ENCODE data around the gene KRABD2.
A peak's percentile ranks its signal among the peaks of the same experiment; 100 is the strongest.
"Not testable (repeated sequence)": the region's sequence is repeated elsewhere in the genome, so short reads cannot be mapped to it uniquely, and the experiment has no call there.

Gene KRABD2

DNA sequence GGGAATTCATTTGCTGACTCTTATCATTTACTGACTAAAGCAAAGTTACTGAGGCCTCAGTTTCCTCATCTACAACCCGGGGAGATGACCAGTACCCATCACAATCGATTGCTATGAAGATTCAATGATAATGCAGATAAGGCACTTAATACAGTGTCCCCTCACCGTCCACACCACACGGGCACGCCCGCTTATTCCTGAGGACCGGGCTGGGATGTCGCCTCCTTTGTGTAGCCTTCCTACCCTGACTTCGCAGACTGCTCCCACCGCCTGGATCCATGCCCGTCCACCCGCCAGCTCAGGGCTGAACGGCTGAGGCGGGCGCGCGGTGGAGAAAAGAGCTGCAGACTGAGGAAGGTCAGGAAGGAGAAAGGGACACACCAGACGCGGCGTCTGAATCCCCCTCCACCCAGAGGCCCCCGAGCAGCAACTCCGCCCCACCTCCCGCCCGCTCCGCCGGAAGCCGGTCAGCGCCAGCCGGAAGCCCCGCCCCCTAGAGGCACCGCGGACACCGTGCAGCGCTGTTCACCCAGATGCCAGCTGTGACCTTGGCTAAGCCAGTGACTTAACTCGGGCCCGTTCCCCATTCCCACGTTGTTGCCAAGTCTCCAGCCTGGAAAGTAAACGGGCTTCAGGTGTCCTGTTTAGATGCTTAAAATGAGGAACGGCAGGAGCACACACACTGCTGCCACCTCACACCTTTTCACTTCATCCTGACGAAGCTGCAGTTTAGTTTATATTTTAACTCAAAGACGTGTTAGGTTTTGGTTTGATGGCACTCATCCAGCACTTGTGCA lies at the start of gene KRABD2:
Gene KRABD2 (minus strand): TSS at position 434 of the 797 bp plus-strand sequence.
- DNase-seq (ENCODE audit: low read depth): peak; percentile 87

DNA sequence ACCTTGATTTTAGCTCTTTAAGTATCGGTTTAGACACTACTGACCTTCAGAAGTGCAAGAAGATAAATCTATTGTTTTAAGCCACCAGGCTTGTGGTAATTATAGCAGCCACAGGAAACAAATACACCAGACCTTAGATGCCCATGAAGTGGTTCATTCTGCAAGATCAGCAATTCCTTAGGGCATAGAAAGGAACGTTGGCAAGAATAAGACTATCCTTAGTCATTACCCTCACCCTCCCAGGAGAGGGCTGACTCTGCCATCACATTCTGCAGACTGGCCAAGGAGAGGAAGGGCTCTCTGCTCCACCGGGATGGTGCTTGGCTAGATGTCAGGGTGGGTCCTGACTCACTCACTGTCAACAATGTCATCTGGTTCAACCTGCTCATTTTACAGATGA lies 45.1 kb upstream of the KRABD2 start:
- DNase-seq (ENCODE audit: low read depth): no peak

DNA sequence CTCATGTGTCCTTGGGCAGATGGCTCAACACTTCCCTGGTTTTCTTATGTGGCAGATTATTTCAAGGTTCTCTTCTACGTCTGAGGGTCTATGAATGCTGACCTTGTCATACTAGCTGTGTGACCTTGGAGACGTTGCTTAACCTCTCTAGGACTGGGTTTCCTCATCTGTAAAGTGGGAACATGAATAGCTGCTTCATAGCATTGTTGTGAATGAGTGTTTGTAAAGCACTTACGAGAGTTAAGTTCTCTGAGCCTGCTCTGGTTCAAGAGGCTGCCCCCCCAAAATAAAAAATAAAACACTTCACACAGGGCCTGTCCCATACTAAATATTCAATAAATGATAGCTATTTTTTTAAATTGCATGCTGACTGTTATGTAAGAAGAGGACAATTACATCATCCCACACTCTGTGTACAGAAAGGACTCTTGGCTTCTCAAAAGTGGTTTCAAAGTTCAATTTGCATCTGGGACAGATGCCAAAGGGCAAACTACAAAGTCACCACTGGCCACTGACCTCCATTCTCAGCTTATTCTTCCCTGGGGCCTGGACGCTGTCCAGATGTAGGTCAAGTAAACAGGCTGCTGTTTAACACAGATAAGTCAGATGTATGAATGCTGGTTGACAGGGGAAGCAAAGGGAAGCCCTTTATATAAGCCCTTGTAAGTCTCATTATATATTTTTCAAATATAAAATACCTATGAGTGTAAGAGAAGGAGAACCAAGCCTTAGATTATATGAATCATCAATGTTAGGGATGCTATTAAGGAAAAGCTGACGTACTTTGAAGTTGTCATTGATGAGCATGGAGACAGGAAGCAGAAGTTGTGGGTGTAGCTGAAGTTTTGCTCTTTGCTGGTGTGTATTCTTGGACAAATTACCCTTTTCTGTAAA lies 43.8 kb upstream of the KRABD2 start:
- DNase-seq (ENCODE audit: low read depth): peak; percentile 64

DNA sequence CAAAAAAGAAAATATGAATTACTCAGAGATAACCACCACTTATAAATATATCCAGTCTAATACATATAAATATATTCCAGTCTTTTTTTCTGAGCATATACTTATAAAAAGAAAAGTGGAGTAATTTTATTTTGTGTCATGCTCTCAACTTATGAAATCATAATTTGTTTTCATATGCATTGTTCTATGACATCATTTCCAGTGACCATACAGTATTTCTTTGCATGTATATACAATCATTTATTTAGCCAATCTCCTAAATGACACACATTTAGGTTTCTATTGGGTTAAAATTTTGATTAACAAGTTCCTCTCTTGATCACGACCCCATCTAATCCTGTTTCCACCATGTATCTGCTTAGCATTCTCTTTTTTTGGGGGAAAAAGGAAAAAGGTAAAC lies 42.8 kb upstream of the KRABD2 start:
- no peak for DNase-seq (ENCODE audit: low read depth)

DNA sequence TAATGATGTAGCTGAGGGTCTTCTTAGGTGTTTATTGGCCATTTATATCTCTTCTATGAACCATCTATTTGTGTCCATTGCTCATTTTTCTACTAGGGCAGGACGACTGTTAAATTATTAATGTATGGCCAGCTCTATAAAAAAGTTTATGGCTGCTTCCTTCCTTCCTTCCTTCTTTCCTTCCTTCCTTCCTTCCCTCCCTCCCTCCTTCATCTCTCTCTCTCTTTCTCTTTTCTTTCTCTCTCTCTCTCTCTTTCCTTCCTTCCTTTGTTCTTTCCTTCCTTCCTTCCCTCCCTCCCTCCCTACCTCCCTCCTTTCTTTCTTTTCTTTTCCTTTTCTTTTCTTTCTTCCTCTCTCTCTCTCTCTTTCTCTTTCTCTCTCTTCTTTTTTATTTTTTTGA lies 42.0 kb upstream of the KRABD2 start:
- no peak for DNase-seq (ENCODE audit: low read depth)

DNA sequence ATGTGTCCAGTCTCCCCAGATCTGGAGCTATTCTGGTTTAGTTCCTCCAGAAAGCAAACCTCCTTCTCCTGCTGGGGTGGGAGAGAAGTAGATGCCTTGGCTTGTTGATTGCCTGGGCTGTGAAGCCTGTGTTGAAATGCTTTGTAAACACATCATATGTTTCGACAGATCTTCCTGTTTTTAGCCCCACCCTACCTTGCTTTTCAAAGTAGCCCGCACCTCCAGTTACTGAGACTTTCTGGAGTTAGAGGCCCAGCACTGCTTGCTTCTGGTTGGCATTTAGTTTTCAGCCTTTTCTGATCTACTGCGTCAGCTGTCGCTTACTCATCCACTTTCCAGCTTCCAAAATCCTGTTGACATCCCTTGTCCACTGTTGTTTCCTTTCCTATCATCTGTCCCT lies 41.3 kb upstream of the KRABD2 start:
- DNase-seq (ENCODE audit: low read depth): no peak

DNA sequence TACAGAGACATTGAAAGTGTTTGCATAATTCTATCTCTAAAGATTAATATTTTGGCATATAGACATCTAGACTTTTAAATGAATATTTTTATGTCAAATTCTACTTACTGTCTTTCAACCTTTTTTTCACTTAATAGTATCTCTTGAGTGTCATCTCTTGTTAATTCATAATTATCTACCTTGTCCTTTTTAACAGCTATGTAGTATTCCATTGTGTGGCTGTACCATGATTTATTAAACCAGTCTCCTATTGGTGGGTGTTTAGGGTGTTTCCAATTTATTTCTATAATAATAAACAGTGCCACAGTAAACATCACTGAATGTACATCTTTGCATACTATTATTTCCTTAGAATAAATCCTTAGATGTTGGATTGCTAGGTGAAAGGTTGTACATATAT lies 37.4 kb upstream of the KRABD2 start:
- no peak for DNase-seq (ENCODE audit: low read depth)

DNA sequence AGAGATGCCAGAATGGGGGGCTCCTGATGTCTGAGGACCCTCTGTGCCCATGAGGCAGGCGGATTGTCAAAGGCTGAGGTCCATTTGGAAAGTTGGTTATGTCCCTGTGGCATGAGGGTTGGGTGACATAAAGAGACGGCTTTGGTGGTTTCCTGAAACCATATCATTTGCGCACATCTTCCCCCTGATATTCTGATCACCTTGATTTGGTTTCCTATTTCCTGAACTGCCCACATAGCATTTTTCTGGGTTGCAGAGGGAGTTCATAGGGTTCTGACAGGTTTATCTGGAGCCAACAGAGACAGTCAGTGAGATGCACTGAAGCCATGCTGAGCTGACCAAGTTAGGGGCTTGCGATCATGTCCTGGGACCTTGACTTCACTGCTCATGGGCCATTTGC lies 36.8 kb upstream of the KRABD2 start:
- no peak for DNase-seq (ENCODE audit: low read depth)

DNA sequence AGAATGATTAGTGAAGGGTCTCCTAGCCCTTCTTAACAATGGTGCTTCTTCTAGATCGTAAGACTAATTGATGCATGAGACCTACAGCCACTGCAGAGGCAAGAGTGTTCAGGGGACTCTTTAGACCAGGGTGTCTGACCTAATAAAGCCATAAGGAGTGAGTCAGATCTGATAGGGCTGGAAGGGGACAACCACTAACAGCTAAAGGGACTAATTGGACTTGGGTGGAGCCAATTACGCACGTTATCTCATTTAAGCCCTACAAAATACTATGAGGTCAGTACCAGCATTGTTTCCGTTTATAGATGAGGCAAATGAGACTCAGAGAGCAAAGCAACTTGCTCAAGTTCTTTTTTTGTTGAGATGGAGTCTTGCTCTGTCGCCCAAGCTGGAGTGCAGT lies 35.6 kb upstream of the KRABD2 start:
- DNase-seq (ENCODE audit: low read depth): peak; percentile 30

DNA sequence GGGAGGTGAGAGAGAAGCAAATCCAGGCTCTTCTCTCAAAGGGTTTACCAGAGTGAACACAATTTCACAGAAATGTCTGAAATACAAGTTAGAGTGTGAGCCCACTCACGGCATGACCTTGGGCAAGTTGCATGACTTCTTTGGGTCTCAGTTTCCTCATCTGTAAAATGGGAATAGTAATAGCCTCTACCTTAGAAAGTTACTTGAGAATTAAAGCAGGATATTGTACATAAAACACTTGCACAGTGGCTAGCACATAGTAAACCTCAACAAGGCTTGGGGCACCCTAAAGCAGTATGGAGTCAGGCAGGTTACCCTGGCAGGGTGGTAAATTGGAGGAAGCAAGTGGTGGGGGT lies 34.4 kb upstream of the KRABD2 start:
- DNase-seq (ENCODE audit: low read depth): no peak

DNA sequence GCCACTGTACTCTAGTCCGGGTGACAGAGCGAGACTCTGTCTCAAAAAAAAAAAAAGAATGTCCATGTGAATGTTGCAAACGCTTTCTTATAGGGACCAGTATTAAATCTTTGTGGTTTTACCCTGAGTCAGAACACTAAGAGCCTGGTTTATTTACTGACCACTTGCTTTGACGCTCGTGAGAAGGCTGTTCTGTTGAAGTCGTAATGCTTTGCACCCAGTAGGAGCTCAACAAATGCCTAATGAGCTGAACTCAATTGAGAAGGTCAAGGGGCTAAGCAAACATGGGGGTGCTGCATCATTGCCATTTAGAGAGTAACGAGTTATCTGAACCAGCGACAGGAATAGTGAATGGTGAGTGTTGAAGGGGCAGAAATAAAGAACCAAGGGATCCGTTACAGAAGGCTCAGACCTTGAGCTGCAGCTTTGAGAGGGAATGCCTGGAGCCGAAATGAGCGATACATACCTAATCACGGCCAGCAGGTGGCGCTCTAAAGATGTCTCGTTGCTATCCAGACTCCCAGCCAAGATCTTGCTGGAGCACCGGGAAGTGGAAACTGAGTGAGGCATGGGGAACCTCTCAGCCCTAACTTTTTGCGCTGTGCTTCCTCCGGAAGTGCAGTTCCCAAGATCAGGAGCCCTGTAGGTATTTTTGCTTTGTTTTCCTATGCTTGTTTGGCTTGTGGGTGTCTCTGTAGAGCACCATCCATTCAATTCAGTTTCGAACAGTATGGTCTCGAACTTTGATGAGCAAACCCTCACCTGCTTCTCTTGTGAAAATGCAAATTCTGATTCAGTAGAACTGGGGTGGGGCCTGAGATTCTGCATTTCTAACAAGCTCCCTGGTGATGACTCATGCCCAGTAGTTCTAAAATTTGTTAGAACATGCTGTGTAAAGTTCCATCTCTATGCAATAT lies 33.7 kb upstream of the KRABD2 start:
- peak; percentile 88 for DNase-seq (ENCODE audit: low read depth)

DNA sequence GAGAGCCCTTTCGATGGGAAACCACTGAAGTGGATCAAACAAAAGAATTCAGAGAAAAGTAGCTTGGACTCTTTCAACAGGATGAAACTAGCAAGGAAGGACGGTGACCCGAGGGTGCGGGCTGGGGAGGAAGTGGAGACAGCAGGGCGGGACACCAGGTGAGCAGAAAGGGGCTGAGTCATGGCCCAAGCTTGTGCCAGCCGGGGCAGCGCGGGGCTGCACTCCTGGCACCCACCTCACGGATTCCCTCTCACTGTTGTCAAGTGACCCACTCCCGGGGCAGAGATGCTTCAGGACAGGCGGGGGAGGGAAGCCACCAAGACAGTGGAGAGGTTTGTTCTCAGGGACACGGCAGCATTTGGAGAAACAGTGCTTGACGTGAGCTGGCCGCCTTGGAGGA lies 31.9 kb upstream of the KRABD2 start:
- DNase-seq (ENCODE audit: low read depth): no peak

DNA sequence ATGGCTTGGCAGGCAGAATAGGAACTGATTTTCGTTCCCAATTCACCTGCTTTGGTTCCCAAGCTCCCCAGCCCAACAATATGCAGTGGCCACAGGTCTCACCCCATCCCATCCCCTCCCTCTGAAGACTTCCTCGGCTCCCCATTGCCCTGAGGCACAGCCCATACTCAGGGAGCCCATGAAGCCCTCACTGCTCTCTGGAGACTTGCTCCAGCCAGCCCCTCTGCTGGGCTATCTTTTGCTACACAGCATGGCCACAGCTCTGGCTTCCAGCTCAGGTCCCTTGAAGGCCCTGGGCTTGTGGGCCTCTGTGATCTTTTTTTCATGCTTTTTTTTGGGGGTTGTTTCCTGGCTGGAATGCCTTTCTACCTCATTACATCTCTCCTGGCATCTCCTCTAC lies 29.7 kb upstream of the KRABD2 start:
- no peak for DNase-seq (ENCODE audit: low read depth)

DNA sequence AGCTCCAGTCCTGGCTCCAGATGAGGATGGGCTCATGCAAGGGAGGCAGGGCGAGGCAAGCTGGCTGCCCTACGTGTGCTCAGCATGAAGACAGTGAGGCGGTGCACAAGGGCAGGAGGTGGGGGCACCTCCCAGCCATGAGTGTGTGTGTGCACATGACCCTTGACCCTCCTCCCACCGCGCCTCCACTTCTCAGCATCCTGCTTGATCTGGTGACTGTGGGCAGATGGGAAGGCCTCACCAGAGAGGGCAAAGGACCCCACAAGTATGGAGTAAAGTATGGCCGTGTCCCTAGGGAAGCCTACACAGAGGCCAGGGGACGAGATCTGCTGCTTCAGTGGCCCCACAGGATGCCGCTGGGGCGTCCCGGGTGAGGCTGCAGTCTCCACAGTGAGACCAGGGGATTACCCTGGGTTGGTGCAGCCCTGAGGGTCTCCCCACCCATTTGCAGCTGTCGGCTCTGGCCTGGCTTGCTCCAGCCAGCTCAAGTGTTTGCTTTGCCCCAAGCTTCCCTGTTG lies 29.1 kb upstream of the KRABD2 start:
- DNase-seq (ENCODE audit: low read depth): no peak

DNA sequence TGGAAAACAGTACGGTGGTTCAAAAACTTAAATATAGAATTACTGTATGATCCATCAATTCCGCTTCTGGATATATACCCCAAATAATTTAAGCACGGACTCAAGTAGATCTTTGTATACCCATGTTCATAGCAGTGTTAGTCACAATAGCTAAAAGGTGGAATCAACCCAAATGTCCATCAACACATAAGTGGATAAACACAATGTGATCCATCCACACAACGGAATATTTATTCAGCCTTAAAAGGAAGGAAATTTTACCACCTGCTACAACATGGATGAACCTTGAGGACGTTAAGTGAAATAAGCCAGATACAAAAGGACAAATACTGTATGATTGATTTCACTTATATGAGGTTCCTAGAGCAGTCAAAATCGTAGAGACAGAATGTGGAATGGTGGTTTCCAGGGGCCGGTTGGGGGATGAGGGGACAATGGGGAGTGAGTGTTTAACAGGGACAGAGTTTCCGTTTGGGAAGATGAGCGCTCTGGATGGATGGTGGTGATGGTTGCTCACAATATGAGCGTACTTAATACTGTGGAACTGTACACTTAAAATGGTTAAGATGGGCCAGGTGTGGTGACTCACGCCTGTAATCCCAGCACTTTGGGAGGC lies 26.5 kb upstream of the KRABD2 start:
- DNase-seq (ENCODE audit: low read depth): no peak

DNA sequence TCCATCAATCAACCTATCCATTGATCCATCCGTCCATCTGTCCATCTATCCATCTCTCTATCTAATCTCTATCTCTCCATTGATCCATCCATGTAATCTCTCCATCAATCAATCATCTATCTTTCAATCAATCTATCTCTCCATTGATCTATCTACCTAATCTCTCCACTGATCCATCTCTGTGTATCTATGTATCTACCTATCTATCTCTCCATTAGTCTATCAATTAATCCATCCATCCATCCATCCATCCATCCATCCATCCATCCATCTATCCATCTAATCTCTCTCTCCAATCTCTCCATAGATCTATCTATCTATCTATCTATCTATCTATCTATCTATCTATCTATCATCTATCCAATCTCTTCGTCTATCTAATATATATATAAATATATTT lies 24.6 kb upstream of the KRABD2 start:
- no peak for DNase-seq (ENCODE audit: low read depth)

DNA sequence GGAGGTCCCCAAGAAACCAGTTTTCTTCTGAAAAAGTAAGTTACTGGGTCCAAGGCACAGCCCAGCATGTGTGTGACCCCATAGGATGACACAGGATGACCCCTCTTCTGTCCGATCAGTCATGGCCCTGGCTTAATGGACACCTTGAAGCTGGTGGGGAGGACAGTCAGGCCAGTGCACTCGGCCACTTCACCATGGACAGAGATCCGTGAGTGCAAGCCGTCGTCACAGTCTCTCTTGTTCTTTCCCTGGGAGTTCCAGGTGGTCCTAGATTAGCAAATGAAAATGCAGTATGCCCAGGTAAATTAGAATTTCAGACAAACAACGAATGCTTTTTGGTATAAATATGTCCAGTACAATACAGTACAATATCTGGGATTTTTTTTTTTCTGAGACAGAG lies 22.5 kb upstream of the KRABD2 start:
- no peak for DNase-seq (ENCODE audit: low read depth)

DNA sequence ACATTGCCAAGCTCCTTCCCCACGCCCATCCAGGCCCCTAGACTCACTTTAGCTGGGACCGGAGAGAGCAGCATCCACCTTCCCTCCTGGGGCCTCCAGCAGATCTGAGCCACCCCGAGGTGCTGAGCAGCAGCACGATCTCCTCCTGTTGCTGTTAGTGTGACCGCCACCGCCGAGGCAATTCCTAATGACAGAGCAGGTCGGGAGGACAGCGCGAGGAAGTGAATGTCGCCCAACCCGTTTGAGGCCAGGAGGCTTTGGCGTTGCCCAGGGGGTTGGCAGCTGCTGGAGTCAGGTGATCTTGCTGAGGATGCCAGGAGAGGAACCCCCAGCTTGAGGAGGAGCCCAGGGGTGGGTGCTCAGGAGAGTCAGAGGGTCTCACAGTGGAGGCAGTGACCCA lies 21.1 kb upstream of the KRABD2 start, which contains the start of gene RNF222:
Gene RNF222 (minus strand): TSS at position 192 of the 400 bp plus-strand sequence. CDS start 4,366 bp downstream, outside the sequence.
- no peak for DNase-seq (ENCODE audit: low read depth)

DNA sequence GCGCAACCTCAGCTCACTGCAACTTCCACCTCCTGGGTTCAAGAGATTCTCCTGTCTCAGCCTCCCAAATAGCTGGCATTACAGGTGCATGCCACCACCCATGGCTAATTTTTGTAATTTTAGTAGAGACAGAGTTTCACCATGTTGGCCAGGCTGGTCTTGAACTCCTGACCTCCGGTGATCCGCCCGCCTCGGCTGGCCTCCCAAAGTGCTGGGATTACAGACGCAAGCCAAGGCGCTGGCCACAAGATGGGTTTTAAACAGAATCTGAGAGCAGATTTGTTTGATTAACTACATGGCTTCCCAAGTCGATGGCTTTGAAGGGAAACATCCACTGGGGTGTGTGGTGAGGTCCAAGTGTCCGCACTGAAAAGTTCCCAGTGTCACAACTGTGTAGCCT lies 18.0 kb upstream of the KRABD2 start:
- not testable (repeated sequence) for DNase-seq (ENCODE audit: low read depth)

DNA sequence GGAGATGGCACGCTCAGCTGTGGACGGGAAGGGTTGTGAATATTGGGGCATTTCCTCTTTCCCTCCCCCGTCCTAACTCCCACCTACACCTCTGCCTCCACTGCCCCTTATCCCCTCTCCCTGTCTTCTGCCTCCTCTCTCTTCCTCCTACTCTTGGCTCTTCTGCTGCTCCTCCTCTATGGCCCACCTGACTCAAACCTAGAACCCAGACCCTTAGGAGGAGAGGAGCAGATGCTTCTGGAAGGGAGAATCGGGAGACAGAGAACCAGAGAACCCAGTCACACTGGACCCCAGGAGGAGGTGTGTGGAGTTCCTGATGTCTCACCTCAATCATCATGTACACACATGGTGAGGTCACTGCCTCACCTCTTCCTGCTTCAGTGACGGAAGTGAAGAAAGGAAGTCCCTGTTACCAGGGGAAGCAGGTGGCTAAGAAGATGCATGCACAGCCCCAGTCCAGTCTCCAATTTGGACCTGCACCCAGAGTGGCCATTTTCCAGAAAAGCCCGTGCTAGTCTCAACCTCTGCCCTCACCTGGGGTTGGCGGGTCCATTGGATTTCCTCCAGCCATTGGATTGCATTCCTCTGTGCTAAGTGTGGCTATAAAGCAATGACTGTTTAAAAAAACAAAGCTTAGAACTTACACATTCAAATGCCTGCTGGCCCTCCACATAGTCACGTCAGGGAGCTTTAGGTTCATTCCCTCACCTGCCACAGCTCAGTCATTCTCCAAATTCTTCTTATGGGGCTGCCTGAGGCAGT lies 17.1 kb upstream of the KRABD2 start:
- DNase-seq (ENCODE audit: low read depth): peak; percentile 48
